ENCODE data around the gene MT1F.
A peak's percentile ranks its signal among the peaks of the same experiment; 100 is the strongest.

Gene MT1F

DNA sequence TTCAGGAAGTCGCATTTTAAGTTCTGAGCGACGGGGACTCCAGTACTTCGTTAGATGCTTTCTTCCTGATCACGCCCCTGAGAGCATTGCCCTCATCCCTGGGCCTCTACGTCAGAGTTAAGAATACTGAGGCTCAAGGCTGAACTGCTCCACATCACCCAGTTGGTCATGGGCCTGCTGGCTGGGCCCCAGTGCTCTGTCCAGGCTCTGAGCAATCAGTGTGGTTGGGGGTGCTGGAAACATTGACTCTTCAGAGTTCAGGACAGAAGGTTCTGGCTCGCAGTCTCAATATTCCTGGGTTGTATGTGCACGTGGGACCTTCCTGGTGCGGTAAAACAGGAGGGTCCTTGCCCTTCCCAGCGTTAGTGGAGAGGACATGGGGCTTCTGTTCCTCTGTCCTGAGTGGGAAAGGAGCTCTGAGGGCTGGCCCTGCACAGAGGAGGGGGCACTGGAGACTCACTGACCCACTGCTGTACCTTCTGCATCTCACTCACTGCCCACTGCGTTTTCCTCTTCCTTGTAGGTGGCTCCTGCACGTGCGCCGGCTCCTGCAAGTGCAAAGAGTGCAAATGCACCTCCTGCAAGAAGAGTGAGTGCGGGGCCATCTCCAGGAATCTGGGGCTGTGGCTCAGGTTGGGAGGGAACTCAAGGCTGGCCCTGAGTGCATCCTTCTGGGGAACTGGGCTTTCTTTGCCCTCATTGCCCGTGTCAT is 31.7 kb upstream of the MT1F start:
- DNase-seq, result no peak

- no peak for DNase-seq
Measured at GRCh38 chr16:56626685-56627084, 31.1 kb upstream of the MT1F start.

- no peak for DNase-seq
Measured at GRCh38 chr16:56628486-56629350, 29.0 kb upstream of the MT1F start.

DNA sequence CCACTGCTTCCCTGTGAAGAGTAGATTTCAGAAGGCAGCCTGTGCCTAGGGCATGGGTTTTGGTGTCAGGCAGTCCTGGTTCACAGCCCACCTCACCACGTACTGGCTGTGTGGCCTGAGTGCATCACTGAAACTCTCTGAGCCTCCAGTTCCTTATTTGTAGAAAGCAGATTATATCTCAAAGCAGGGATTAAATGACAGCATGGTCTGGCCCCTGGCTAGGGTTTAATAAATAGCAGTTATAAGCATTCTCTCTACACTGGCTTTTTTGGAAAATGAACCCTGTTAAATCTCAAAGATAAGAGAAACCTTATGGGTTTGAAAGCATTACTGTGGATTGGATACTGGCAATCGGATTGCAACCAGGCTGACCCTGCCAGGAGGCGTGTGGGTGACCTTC is 28.2 kb upstream of the MT1F start:
- no peak for DNase-seq

- DNase-seq, result no peak
Measured at GRCh38 chr16:56630134-56630533, 27.6 kb upstream of the MT1F start.

GRCh38 chr16:56631197-56631596 is 26.6 kb upstream of the MT1F start:
- DNase-seq, result no peak

DNA sequence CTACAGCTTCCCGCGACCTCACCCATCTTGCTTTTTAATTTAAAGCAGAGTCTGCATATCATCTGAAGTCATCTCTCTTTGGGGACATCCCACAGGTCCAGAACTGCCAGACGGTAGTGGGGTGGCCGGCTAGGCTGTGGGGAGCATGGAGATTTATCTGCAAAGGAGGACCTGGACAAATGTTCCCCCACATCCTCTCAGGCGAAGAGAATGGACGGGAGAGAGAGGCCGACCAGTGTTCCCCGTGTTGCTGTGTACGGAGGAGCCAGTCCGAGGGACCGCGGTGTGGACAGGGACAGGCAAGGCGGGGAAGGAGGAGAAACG is 26.0 kb upstream of the MT1F start:
- DNase-seq, result no peak

- DNase-seq, result no peak
Measured at GRCh38 chr16:56632156-56632847, 25.5 kb upstream of the MT1F start, which contains the start of gene MT1M. Gene MT1M (plus strand): TSS chr16:56632659. CDS start chr16:56632732, 73 bp downstream.

DNA sequence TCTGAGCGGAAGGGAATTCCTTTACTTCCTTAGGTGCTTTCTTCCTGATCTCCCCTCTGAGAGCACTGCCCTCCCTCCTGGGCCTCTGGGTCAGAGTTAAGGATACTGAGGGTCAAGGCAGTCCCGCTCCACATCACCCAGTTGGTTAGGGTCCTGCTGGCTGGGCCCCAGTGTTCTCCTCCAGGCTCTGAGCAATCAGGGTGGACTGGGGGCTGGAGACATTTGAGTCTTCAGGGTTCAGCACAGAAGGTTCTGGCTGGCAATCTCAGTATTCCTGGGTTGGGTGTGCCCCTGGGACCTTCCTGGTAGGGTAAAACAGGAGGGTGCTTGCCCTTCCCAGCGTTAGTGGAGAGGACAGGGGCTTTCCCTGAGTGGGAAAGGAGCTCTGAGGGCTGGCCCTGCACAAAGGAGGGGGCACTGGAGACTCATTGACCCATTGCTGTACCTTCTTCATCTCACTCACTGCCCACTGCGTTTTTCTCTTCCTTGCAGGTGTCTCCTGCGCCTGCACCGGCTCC is 24.9 kb upstream of the MT1F start:
- DNase-seq, result no peak

DNA sequence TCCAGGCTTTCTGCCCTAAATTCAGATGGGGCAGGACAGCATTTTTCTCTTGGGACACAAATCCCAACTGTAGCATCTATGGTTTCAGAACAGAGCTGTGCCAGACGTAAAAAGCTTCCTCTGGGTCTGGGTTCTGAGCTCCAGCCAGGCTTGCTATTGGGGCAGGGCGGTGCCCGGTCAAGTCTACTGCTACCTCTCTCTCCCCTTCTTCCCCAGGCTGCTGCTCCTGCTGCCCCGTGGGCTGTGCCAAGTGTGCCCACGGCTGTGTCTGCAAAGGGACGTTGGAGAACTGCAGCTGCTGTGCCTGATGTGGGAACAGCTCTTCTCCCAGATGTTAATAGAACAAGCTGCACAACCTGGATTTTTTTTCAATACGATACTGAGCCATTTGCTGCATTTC is 24.2 kb upstream of the MT1F start:
- DNase-seq, result no peak

GRCh38 chr16:56634715-56635440 is 22.9 kb upstream of the MT1F start:
- no peak for DNase-seq

GRCh38 chr16:56635441-56635967 is 22.3 kb upstream of the MT1F start:
- DNase-seq, result no peak

- DNase-seq, result no peak
Measured at GRCh38 chr16:56636616-56637413, 20.9 kb upstream of the MT1F start.

GRCh38 chr16:56637814-56638750 is 19.7 kb upstream of the MT1F start, which contains the start of gene MT1A:
Gene MT1A (plus strand): TSS chr16:56638666. CDS start chr16:56638739, 73 bp downstream.
- no peak for DNase-seq

DNA sequence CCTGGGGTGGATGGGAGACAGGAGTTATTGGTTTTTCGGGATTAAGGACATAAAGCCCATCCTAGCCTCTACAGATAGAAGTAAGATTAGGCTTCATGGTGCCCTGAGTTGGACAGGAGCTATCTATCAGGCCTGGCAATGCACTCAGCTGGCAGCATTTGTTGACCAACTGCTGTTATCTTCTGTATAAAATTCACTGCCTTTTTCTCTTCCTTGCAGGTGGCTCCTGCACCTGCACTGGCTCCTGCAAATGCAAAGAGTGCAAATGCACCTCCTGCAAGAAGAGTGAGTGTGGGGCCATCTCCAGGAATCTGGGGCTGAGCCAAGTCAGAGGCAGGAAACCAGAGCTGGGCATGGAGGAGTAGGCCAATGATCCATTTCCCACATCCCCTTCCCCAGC is 18.7 kb upstream of the MT1F start:
- DNase-seq, result no peak

- no peak for DNase-seq
Measured at GRCh38 chr16:56640076-56640475, 17.7 kb upstream of the MT1F start.

DNA sequence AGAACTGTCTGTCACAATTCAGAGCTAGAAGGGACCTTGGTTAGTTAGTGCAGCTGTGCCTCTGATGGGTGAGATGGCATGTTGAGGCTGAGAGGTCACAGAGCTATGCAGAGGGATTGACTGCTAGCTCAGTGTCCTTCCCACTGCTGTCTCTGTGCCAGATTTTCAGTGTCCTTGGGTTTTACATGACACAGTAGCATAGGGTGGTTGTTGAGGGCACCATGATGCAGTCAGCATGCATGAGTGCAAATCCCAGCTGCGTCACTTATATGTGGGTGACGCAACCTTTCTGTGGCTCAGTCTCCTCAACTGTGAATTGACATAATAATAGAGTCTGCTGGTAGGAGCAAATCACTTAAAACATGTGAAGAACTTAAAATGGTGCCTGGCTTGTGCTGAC is 16.6 kb upstream of the MT1F start:
- DNase-seq, result no peak

GRCh38 chr16:56643080-56643778 is 14.5 kb upstream of the MT1F start:
- peak; percentile 64 for DNase-seq

DNA sequence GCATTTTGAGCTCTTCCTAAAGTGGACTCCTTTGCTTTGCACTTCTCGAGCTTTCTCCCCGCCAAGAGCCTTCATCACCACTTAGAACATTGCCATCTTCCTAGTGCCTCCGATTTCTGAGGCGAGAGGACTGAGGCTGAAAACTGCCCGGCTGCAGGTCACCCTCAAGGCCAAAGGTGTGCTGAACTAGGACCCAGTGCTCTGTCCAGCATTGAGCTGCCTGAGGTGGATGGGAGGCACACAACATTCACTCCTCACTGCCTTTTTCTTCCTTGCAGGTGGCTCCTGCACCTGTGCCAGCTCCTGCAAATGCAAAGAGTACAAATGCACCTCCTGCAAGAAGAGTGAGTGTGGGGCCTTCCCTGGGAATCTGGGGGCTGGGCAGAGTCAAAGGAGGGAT is 13.9 kb upstream of the MT1F start:
- DNase-seq, result no peak

- DNase-seq, result no peak
Measured at GRCh38 chr16:56645311-56645710, 12.4 kb upstream of the MT1F start.

All from central memory CD4-positive, alpha-beta T cell (primary cell).